Ascending aorta (tissue), 2 donors: ENCODE measurements around the gene BBOX1. TPM values are rescaled to one million over a fixed set of nuclear protein-coding genes. Genes with fewer than 3 reads are reported as not detected.
"Not testable (repeated sequence)": the region's sequence is repeated elsewhere in the genome, so short reads cannot be mapped to it uniquely, and the experiment has no call there.

Source experiments
- DNase-seq, 2 donors: peaks; one replicate each; pipeline ENCODE4 v3.0.0-alpha.2; 2019; ENCODE audit warnings: low spot score in 2 of 2
- H3K27ac ChIP-seq, 2 donors: fragments of 200-600 bp; sonication (generic); one replicate each; pipeline ENCODE4 v1.5.1; 2016 to 2017; ENCODE audit warnings: mild to moderate bottlenecking in 1 of 2
- H3K27me3 ChIP-seq: fragments of 200-600 bp; sonication (generic); one replicate; pipeline ENCODE4 v1.5.1; 2017
- H3K36me3 ChIP-seq, 2 donors: fragments of 200-600 bp; sonication (generic); one replicate each; pipeline ENCODE4 v1.5.1; 2016
- H3K4me1 ChIP-seq, 2 donors: fragments of 200-600 bp; sonication (generic); one replicate each; pipeline ENCODE4 v1.5.1; 2016 to 2017; ENCODE audit warnings: mild to moderate bottlenecking in 1 of 2
- H3K4me3 ChIP-seq, 2 donors: fragments of 200-600 bp; sonication (generic); one replicate each; pipeline ENCODE4 v1.5.1; 2016 to 2017; ENCODE audit warnings: mild to moderate bottlenecking in 1 of 2
- H3K9me3 ChIP-seq, 2 donors: fragments of 200-600 bp; sonication (generic); one replicate each; pipeline ENCODE4 v1.5.1; 2016
- CTCF ChIP-seq, 3 experiments: fragments of 200-600 bp in 2 of 3; fragments of 450-650 bp in 1 of 3; sonication (generic) in 2 of 3; IDR thresholded peaks; one replicate each; pipeline ENCODE4 v1.5.1; 2016 to 2019; ENCODE audit warnings: antibody characterized with exemption in 3 of 3, mild to moderate bottlenecking in 1 of 3, moderate library complexity in 1 of 3
- intact Hi-C: fragments of 100-400 bp; cut with DNase I; formaldehyde crosslinking; loops from one replicate; pipeline ENCODE4 v1.15.1; 2023
- total RNA-seq: library from RNA; depleted of rRNA; stranded (reverse); fragments of >200 nt; gene quantifications from one replicate; pipeline ENCODE4 v1.1.0, GENCODE V29; 2016

The BBOX1 gene
- total RNA-seq, 1 donor from 2014 or later = not detected

GRCh38 chr11:27174672-27175210 lies 134.1 kb downstream of the BBOX1 start:
- Histone ChIP-seq H3K27me3 (no peaks in the 10 kb centered on the region), H3K36me3 (no peaks in the 10 kb centered on the region), H3K4me3 (no peak overlapping the region), H3K9me3 (no peaks in the 10 kb centered on the region), H3K27ac (no peak overlapping the region), H3K4me1 (no peaks in the 10 kb centered on the region)
- intact Hi-C loops = no loop called here
- TF ChIP-seq CTCF (IDR thresholded peaks at IDR 0.05) = no peak
- DNase-seq = no peak

GRCh38 chr11:27175562-27175961 lies 134.9 kb downstream of the BBOX1 start:
- H3K27ac ChIP-seq, DNase-seq, H3K36me3 ChIP-seq, H3K27me3 ChIP-seq, intact Hi-C loops, H3K4me1 ChIP-seq, H3K9me3 ChIP-seq, H3K4me3 ChIP-seq: not testable (repeated sequence)

Other genes starting within 250 kb of the BBOX1 start
- gene FIBIN, start 46.7 kb upstream of the BBOX1 start, total RNA-seq = 59.1 TPM